Measurements from ENCODE around the gene WTAP. TPM values are rescaled to one million over a fixed set of nuclear protein-coding genes. Genes with fewer than 3 reads are reported as not detected.

Gene WTAP
- total and polyA plus RNA-seq, 2 experiments from 2014 or later = 108 to 121 TPM

- TF ChIP-seq, protein P1, sequence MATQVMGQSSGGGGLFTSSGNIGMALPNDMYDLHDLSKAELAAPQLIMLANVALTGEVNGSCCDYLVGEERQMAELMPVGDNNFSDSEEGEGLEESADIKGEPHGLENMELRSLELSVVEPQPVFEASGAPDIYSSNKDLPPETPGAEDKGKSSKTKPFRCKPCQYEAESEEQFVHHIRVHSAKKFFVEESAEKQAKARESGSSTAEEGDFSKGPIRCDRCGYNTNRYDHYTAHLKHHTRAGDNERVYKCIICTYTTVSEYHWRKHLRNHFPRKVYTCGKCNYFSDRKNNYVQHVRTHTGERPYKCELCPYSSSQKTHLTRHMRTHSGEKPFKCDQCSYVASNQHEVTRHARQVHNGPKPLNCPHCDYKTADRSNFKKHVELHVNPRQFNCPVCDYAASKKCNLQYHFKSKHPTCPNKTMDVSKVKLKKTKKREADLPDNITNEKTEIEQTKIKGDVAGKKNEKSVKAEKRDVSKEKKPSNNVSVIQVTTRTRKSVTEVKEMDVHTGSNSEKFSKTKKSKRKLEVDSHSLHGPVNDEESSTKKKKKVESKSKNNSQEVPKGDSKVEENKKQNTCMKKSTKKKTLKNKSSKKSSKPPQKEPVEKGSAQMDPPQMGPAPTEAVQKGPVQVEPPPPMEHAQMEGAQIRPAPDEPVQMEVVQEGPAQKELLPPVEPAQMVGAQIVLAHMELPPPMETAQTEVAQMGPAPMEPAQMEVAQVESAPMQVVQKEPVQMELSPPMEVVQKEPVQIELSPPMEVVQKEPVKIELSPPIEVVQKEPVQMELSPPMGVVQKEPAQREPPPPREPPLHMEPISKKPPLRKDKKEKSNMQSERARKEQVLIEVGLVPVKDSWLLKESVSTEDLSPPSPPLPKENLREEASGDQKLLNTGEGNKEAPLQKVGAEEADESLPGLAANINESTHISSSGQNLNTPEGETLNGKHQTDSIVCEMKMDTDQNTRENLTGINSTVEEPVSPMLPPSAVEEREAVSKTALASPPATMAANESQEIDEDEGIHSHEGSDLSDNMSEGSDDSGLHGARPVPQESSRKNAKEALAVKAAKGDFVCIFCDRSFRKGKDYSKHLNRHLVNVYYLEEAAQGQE (IDR thresholded peaks at IDR 0.05; ENCODE audit: unreplicated experiment) = no peak
- TF ChIP-seq POLR2AphosphoS5 (IDR thresholded peaks at IDR 0.05; ENCODE audit: low read depth) = no peak
- no peak for TF ChIP-seq NANOG (IDR thresholded peaks at IDR 0.05; ENCODE audit: borderline replicate concordance)
- TF ChIP-seq CTCF (conservative IDR thresholded peaks at IDR 0.05; ENCODE audit: low read depth in 2 of 2) = no peak
- TF ChIP-seq EZH2 (IDR thresholded peaks at IDR 0.05; ENCODE audit: low read depth, unreplicated experiment) = no peak
- no peak for TF ChIP-seq ETS1 (IDR thresholded peaks at IDR 0.05)
These were observed 45.0 kb upstream of the WTAP start (continued) for GRCh38 chr6:159682295-159682694.

DNA sequence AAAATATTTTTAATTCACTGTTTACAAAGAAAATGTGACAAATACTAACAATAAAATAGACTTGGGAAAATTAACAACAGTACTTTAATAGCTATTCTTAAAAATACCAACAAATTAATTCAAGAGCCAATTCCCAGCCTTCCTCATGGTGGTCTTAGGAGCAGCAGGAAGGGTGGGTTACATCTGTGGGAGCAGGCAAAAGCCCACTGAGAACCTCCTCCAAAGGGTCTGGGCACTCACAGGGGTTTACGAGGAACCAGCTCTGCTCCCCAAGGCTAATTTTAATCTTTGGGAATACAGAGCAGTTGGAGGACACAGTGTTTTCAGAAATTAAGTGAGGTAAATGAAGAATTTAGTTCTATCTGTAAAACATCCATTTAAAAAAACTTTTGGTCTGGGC is 44.5 kb upstream of the WTAP start:
- Mint-ChIP-seq H3K27me3 (ENCODE audit: insufficient read depth, low read depth, poor library complexity) (no peaks in the 10 kb centered on the region), H3K27ac (no peak overlapping the region), H3K4me3 (no peak overlapping the region), H3K9me3 (no peaks in the 10 kb centered on the region), H3K36me3 (ENCODE audit: low read depth) (peaks cover 38% of the 10 kb centered on the region), H3K4me1 (no peaks in the 10 kb centered on the region)
- H3K4me3 ChIP-seq = no peak overlapping the region
- no peaks in the 10 kb centered on the region for H3F3A ChIP-seq (replicated peaks; ENCODE audit: low read depth)
- no peaks in the 10 kb centered on the region for H3K27me3 ChIP-seq (ENCODE audit: insufficient read depth)
- no peak overlapping the region for H3K27ac ChIP-seq (ENCODE audit: low read depth)
- ATAC-seq = no peak
- DNase-seq (ENCODE audit: low spot score) = no peak
- no peaks in the 10 kb centered on the region for H3K4me1 ChIP-seq (ENCODE audit: insufficient read depth)
- no peak overlapping the region for H3K4me2 ChIP-seq
- peaks cover 24% of the 10 kb centered on the region for H3K36me3 ChIP-seq (ENCODE audit: insufficient read depth)
- peaks cover 22% of the 10 kb centered on the region for H3K79me2 ChIP-seq (replicated peaks; ENCODE audit: insufficient read depth)
- H3K9me2 ChIP-seq (ENCODE audit: insufficient read depth) = no peaks in the 10 kb centered on the region
- H2AFZ ChIP-seq = no peak overlapping the region
- peaks cover 13% of the 10 kb centered on the region for H4K20me1 ChIP-seq (replicated peaks; ENCODE audit: insufficient read depth)
- no peak for TF ChIP-seq ZNF114 (CRISPR knock-in tag; IDR thresholded peaks at IDR 0.05)
- no peak for TF ChIP-seq NANOG (IDR thresholded peaks at IDR 0.05; ENCODE audit: borderline replicate concordance)
- no peak for TF ChIP-seq POLR2AphosphoS5 (IDR thresholded peaks at IDR 0.05; ENCODE audit: low read depth)
- TF ChIP-seq, protein P2, sequence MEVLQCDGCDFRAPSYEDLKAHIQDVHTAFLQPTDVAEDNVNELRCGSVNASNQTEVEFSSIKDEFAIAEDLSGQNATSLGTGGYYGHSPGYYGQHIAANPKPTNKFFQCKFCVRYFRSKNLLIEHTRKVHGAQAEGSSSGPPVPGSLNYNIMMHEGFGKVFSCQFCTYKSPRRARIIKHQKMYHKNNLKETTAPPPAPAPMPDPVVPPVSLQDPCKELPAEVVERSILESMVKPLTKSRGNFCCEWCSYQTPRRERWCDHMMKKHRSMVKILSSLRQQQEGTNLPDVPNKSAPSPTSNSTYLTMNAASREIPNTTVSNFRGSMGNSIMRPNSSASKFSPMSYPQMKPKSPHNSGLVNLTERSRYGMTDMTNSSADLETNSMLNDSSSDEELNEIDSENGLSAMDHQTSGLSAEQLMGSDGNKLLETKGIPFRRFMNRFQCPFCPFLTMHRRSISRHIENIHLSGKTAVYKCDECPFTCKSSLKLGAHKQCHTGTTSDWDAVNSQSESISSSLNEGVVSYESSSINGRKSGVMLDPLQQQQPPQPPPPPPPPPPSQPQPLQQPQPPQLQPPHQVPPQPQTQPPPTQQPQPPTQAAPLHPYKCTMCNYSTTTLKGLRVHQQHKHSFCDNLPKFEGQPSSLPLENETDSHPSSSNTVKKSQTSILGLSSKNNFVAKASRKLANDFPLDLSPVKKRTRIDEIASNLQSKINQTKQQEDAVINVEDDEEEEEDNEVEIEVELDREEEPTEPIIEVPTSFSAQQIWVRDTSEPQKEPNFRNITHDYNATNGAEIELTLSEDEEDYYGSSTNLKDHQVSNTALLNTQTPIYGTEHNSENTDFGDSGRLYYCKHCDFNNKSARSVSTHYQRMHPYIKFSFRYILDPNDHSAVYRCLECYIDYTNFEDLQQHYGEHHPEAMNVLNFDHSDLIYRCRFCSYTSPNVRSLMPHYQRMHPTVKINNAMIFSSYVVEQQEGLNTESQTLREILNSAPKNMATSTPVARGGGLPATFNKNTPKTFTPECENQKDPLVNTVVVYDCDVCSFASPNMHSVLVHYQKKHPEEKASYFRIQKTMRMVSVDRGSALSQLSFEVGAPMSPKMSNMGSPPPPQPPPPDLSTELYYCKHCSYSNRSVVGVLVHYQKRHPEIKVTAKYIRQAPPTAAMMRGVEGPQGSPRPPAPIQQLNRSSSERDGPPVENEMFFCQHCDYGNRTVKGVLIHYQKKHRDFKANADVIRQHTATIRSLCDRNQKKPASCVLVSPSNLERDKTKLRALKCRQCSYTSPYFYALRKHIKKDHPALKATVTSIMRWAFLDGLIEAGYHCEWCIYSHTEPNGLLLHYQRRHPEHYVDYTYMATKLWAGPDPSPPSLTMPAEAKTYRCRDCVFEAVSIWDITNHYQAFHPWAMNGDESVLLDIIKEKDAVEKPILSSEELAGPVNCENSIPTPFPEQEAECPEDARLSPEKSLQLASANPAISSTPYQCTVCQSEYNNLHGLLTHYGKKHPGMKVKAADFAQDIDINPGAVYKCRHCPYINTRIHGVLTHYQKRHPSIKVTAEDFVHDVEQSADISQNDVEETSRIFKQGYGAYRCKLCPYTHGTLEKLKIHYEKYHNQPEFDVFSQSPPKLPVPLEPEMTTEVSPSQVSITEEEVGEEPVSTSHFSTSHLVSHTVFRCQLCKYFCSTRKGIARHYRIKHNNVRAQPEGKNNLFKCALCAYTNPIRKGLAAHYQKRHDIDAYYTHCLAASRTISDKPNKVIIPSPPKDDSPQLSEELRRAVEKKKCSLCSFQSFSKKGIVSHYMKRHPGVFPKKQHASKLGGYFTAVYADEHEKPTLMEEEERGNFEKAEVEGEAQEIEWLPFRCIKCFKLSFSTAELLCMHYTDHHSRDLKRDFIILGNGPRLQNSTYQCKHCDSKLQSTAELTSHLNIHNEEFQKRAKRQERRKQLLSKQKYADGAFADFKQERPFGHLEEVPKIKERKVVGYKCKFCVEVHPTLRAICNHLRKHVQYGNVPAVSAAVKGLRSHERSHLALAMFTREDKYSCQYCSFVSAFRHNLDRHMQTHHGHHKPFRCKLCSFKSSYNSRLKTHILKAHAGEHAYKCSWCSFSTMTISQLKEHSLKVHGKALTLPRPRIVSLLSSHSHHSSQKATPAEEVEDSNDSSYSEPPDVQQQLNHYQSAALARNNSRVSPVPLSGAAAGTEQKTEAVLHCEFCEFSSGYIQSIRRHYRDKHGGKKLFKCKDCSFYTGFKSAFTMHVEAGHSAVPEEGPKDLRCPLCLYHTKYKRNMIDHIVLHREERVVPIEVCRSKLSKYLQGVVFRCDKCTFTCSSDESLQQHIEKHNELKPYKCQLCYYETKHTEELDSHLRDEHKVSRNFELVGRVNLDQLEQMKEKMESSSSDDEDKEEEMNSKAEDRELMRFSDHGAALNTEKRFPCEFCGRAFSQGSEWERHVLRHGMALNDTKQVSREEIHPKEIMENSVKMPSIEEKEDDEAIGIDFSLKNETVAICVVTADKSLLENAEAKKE (CRISPR knock-in tag; IDR thresholded peaks at IDR 0.05) = no peak
- no peak for TF ChIP-seq JUNB (IDR thresholded peaks at IDR 0.05; ENCODE audit: unreplicated experiment)
- TF ChIP-seq CREB1 (CRISPR knock-in tag; IDR thresholded peaks at IDR 0.05; ENCODE audit: low read depth) = no peak
- TF ChIP-seq ZNF331 (CRISPR knock-in tag; IDR thresholded peaks at IDR 0.05; ENCODE audit: low read depth) = no peak
- TF ChIP-seq ETS1 (IDR thresholded peaks at IDR 0.05) = no peak

All from GM23338 (cell line).